PFSK-1 (cell line): ENCODE results near the gene NCKAP1.

ENCODE experiments used
- FOXP2 ChIP-seq: optimal IDR thresholded peaks from 2 replicates; pipeline ENCODE3; 2011; ENCODE audit warnings: borderline replicate concordance, control low read depth, inconsistent platforms; ENCODE audit not compliant: insufficient read depth; ENCODE audit errors: extremely low read length, extremely low read depth
- POLR2AphosphoS5 ChIP-seq: IDR thresholded peaks from 2 replicates; pipeline ENCODE4 v1.6.1; 2012; ENCODE audit warnings: low read depth, mild to moderate bottlenecking, control low read depth, low read length, moderate library complexity
- SIN3A ChIP-seq: IDR thresholded peaks from 2 replicates; pipeline ENCODE4 v1.6.1; 2012; ENCODE audit warnings: mild to moderate bottlenecking, low read length, moderate library complexity, borderline replicate concordance; ENCODE audit not compliant: insufficient read depth
- TAF1 ChIP-seq: IDR thresholded peaks from 2 replicates; pipeline ENCODE4 v1.6.1; 2012; ENCODE audit warnings: low read length, control low read depth, borderline replicate concordance; ENCODE audit not compliant: insufficient read depth
- TF ChIP-seq, protein P1 (sequence below), 2 experiments: IDR thresholded peaks; 2 replicates each; pipeline versions ENCODE4 v1.6.1 to v1.8.0; 2011 to 2012; ENCODE audit warnings: low read depth in 2 of 2, low read length in 2 of 2, control low read depth in 1 of 2, inconsistent platforms in 1 of 2, mild to moderate bottlenecking in 1 of 2, moderate library complexity in 1 of 2; ENCODE audit not compliant: insufficient read depth in 1 of 2

- TF ChIP-seq, protein P1, sequence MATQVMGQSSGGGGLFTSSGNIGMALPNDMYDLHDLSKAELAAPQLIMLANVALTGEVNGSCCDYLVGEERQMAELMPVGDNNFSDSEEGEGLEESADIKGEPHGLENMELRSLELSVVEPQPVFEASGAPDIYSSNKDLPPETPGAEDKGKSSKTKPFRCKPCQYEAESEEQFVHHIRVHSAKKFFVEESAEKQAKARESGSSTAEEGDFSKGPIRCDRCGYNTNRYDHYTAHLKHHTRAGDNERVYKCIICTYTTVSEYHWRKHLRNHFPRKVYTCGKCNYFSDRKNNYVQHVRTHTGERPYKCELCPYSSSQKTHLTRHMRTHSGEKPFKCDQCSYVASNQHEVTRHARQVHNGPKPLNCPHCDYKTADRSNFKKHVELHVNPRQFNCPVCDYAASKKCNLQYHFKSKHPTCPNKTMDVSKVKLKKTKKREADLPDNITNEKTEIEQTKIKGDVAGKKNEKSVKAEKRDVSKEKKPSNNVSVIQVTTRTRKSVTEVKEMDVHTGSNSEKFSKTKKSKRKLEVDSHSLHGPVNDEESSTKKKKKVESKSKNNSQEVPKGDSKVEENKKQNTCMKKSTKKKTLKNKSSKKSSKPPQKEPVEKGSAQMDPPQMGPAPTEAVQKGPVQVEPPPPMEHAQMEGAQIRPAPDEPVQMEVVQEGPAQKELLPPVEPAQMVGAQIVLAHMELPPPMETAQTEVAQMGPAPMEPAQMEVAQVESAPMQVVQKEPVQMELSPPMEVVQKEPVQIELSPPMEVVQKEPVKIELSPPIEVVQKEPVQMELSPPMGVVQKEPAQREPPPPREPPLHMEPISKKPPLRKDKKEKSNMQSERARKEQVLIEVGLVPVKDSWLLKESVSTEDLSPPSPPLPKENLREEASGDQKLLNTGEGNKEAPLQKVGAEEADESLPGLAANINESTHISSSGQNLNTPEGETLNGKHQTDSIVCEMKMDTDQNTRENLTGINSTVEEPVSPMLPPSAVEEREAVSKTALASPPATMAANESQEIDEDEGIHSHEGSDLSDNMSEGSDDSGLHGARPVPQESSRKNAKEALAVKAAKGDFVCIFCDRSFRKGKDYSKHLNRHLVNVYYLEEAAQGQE (IDR thresholded peaks at IDR 0.05; ENCODE audit: insufficient read depth in 1 of 2, low read depth in 2 of 2, low read length in 2 of 2) = no peak
- TF ChIP-seq POLR2AphosphoS5 (no peak), TAF1 (no peak), SIN3A (no peak), FOXP2 (no peak)
These were observed 143.1 kb downstream of the NCKAP1 start for GRCh38 chr2:182895169-182895568.
